Measurements from ENCODE around the gene OR6M1. TPM values are rescaled to one million over a fixed set of nuclear protein-coding genes. Genes with fewer than 3 reads are reported as not detected.

Gene OR6M1
- total and polyA plus RNA-seq, 10 donors: not detected

DNA sequence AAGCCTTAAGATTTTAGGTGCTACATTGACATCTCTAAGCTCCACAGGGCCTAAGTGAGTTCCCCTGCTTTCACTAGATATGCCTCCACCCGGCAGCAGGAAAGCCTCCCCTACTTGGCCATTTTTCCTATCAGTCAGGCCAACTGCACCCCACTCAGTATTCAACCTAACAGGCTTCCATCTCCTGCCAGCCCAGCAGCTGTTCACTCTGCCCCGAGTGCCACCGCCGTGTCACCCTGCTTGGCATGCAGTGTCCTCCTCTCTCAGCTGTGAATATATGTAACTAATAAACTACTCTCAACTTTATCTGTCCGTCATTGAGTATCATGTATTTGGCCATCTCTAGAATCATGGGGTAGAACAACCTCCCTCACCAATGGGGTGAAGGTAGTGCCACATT, 9.0 kb upstream of the OR6M1 start:
- no peaks in the 10 kb centered on the region for H3K4me1 ChIP-seq
- no peak for TF ChIP-seq POLR2AphosphoS5 (IDR thresholded peaks at IDR 0.05)
- no peak for TF ChIP-seq POLR2A (IDR thresholded peaks at IDR 0.05)
- TF ChIP-seq, protein P1, sequence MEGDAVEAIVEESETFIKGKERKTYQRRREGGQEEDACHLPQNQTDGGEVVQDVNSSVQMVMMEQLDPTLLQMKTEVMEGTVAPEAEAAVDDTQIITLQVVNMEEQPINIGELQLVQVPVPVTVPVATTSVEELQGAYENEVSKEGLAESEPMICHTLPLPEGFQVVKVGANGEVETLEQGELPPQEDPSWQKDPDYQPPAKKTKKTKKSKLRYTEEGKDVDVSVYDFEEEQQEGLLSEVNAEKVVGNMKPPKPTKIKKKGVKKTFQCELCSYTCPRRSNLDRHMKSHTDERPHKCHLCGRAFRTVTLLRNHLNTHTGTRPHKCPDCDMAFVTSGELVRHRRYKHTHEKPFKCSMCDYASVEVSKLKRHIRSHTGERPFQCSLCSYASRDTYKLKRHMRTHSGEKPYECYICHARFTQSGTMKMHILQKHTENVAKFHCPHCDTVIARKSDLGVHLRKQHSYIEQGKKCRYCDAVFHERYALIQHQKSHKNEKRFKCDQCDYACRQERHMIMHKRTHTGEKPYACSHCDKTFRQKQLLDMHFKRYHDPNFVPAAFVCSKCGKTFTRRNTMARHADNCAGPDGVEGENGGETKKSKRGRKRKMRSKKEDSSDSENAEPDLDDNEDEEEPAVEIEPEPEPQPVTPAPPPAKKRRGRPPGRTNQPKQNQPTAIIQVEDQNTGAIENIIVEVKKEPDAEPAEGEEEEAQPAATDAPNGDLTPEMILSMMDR (IDR thresholded peaks at IDR 0.05 in 8 of 11, conservative IDR thresholded peaks at IDR 0.05 in 3 of 11): no peak
- no peak for DNase-seq
- H3K4me3 ChIP-seq: no peak overlapping the region
- no peaks in the 10 kb centered on the region for H3K27me3 ChIP-seq (replicated peaks in 1 of 7)
- no peaks in the 10 kb centered on the region for H3K36me3 ChIP-seq
- intact Hi-C loops (cut with DNase I; ENCODE audit: low total_unique reads): no loop called here
- H3K9me3 ChIP-seq: no peaks in the 10 kb centered on the region
- 88 to 98% (median 90%) methylated on average over 5 of the region's 5 CpGs for WGBS, 5 donors
- no peak overlapping the region for H3K27ac ChIP-seq

- DNase-seq: no peak
- 0 to 36% (median 0%) methylated on average over 1 of the region's 1 CpG for WGBS, 5 donors
- no peaks in the 10 kb centered on the region for H3K27me3 ChIP-seq (replicated peaks in 1 of 7)
- no peaks in the 10 kb centered on the region for H3K9me3 ChIP-seq
- intact Hi-C loops (cut with DNase I; ENCODE audit: low total_unique reads): no loop called here
- H3K4me3 ChIP-seq: no peak overlapping the region
- H3K36me3 ChIP-seq: no peaks in the 10 kb centered on the region
- no peak overlapping the region for H3K27ac ChIP-seq
- TF ChIP-seq POLR2A (IDR thresholded peaks at IDR 0.05) (no peak), POLR2AphosphoS5 (IDR thresholded peaks at IDR 0.05) (no peak)
- TF ChIP-seq, protein P1 (IDR thresholded peaks at IDR 0.05 in 8 of 11, conservative IDR thresholded peaks at IDR 0.05 in 3 of 11): no peak
- H3K4me1 ChIP-seq: no peaks in the 10 kb centered on the region
These were observed 4.4 kb downstream of the OR6M1 start for GRCh38 chr11:123801765-123802164.

DNA sequence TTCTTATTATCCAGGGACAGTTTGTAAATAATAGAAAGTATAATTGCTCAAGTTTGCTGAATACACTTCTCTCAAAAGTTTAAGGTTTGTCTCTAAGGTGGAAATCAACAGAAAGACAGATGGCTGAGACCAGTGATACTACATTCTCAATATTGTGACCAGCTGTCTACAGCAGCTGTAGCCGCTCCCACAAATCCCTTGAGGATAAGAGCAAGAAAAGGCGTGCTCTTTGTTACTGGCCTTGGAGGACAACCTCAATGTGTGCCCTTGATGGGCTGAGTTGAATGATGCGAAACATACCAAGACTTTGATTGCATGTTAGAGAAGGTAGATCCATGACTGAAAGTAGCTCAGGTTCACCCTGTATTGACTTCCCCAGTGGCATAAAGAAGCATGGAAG, 6.1 kb downstream of the OR6M1 start:
- DNase-seq: no peak
- H3K36me3 ChIP-seq: no peaks in the 10 kb centered on the region
- no peaks in the 10 kb centered on the region for H3K4me1 ChIP-seq
- WGBS, 5 donors: 68 to 85% (median 80%) methylated on average over 3 of the region's 3 CpGs
- H3K4me3 ChIP-seq: no peak overlapping the region
- H3K9me3 ChIP-seq: no peaks in the 10 kb centered on the region
- H3K27ac ChIP-seq: no peak overlapping the region
- intact Hi-C loops (cut with DNase I; ENCODE audit: low total_unique reads): no loop called here
- TF ChIP-seq POLR2A (IDR thresholded peaks at IDR 0.05) (no peak), POLR2AphosphoS5 (IDR thresholded peaks at IDR 0.05) (no peak)
- TF ChIP-seq, protein P1 (IDR thresholded peaks at IDR 0.05 in 8 of 11, conservative IDR thresholded peaks at IDR 0.05 in 3 of 11): no peak
- no peaks in the 10 kb centered on the region for H3K27me3 ChIP-seq (replicated peaks in 1 of 7)

DNA sequence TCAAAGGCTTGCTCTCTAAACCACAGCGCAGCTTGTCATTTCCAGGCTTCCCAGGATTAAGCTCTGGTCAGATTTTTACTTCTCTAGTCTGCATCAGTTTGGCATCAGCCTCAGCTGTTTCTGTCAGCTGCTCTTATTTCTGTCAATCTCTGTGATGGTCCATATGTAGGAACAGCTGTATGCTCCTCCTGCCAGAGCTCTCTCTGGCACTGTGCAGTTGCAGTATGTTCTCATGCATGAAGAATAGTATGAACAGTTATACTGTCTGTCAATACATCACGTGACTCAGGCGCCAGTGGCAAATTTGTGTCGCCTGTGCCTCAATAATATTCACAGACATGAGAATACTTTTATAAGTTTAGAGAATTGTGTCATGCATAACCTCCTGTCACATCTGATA, 6.7 kb downstream of the OR6M1 start:
- TF ChIP-seq POLR2AphosphoS5 (IDR thresholded peaks at IDR 0.05) (no peak), POLR2A (IDR thresholded peaks at IDR 0.05) (no peak)
- TF ChIP-seq, protein P1 (IDR thresholded peaks at IDR 0.05 in 8 of 11, conservative IDR thresholded peaks at IDR 0.05 in 3 of 11): no peak
- WGBS, 5 donors: 85 to 92% (median 90%) methylated on average over 4 of the region's 4 CpGs
- Histone ChIP-seq H3K36me3 (no peaks in the 10 kb centered on the region), H3K27ac (no peak overlapping the region), H3K27me3 (replicated peaks in 1 of 7) (no peaks in the 10 kb centered on the region), H3K9me3 (no peaks in the 10 kb centered on the region), H3K4me3 (no peak overlapping the region), H3K4me1 (no peaks in the 10 kb centered on the region)
- intact Hi-C loops (cut with DNase I; ENCODE audit: low total_unique reads): no loop called here
- DNase-seq: no peak
